IPS-18c (cell line): ENCODE results near the gene PLSCR5.

Experiments used
- H3K4me3 ChIP-seq: 2 replicates; pipeline ENCODE4 v1.7.0; 2013; ENCODE audit warnings: low read depth, mild to moderate bottlenecking, low read length, moderate library complexity; ENCODE audit not compliant: insufficient read depth
- H3K9me3 ChIP-seq: one replicate; pipeline ENCODE4 v1.6.1; 2013; ENCODE audit warnings: mild to moderate bottlenecking, low read length, moderate library complexity; ENCODE audit not compliant: control insufficient read depth, insufficient read depth

The PLSCR5 gene

DNA sequence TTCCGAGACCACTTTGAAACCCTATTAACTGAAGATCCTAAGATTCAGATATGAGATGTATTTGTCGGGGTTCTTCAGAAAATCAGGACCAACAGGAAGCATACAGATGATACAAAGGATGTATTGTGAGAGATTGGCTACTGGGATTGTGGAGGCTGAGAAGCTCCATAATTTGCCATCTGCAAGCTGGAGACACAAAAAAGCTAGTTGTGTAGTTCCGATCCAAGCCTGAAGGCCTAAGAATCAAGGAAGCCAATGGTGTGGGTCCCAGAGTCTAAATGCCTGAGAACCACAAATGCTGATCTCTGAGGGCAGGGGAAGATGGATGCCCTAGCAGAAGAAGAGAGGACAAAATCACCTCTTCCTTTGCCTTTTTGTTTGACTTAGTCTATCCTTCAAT is 49.8 kb downstream of the PLSCR5 start:
- Histone ChIP-seq H3K9me3 (no peaks in the 10 kb centered on the region), H3K4me3 (no peak overlapping the region)

DNA sequence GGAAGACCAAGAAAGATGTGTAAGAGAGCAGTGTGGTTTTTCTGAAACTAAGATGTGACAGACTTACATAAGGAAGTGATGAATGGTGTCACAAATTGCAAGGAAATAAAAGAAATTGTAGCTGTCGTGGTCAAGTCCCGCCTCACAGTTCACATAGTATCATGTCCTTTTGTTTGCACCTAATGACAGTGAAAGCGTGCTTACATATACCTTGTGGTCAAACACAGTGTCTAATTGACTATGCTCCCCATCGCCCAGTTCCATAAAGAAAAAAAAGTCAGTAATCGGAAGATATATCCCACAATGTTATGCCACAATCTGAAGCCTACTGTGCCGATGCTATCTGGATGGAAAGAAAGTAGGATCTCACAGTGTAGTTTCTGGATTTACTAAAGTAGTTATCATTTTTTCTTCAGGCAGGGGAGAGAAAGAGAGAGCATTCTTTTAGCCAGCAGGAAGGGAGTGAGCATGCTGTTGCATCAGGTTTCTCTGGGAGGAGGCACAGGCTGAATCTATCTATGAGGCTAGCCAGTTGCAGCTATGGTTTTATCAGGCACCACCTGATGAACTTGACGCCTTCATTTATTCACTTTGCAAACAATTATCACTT is 50.9 kb downstream of the PLSCR5 start:
- Histone ChIP-seq H3K9me3 (no peaks in the 10 kb centered on the region), H3K4me3 (no peak overlapping the region)

DNA sequence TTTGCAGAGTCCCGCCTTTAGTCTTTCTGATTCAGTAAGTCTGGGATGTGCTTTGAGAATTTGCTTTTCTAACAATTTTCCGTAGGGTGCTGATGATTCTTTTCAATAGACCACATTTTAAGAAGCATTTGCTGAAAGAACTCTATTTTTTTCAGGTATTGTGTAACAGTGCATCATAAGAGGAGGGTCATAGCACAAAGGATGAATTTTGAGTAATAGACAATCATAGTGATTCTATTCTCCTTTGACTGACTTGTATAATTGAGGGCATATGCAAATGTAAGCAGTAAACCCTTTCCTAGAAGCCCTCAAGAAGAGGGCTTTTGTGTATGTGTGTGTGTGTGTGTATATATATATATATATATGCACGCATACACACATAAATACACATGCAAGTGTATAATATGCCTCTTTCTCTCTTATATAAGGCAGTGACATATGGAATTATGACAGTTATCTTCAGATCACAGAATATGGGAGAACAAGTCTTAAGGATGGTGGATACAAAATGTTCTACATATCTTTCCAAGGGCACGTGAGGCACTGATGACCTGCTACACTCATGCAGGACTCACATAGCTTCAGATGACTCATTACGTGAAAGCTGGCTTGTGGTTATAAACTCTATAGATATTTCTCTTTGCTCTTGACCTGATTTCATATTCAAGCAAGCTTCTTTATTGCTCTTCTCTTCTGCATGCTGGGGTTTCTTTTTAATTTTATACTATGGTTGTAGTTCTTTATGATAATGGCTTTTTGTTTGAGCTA is 54.2 kb downstream of the PLSCR5 start:
- H3K4me3 ChIP-seq = no peak overlapping the region
- H3K9me3 ChIP-seq = no peaks in the 10 kb centered on the region

DNA sequence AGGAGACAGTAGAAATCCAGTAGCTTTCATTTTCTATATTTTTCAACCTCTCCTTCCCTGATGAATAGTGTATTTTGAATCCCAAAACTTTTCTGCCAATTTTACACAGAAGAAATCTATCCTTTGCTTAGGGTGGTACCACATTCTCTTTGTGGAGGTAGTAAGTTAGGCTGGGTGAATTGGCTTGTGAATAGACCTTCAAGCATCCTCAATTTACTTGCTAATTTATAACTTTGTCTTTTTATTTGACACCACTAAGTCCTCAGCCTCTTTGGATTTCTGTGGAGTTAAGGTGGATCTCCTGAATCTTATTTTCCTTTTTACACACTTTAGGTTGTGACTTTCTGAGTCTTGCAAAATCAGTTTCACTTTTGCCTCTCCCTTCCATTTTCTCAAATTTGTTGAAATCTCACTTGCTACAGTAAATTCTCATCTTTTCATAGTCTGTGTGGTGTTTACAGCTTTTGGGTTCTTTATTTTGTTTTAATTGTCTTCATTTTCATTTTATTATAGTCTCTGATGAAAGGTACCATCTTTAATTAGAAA is 55.0 kb downstream of the PLSCR5 start:
- no peaks in the 10 kb centered on the region for H3K9me3 ChIP-seq
- no peak overlapping the region for H3K4me3 ChIP-seq

DNA sequence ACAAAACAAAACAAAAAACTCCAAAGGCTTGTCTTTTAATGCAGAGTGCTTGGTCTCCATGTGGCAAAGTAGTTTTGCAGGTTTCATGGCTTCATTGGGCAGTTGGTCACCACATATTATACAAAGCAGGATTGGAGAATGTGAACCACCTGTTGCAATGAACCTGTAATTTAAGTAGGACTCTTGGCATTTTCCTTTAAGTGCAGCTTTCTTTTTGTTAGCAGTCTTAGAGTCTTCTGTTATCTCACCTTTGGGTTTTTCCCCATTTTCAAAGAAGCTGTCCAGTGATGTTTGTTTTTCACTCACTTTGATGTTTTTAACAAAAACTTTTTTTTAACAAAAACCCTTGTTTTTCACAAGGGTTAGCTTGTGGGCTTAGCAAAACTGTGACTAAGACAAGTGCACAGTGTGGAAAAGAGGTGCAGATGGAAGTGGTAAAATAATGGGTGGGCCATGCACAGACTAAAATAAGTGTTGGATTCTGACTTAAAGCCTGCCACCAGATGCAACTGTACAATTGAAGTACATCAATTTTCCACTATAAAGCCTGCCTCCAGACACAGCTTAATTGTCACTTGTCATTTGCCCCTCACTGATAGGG is 57.8 kb downstream of the PLSCR5 start:
- Histone ChIP-seq H3K4me3 (no peak overlapping the region), H3K9me3 (no peaks in the 10 kb centered on the region)

DNA sequence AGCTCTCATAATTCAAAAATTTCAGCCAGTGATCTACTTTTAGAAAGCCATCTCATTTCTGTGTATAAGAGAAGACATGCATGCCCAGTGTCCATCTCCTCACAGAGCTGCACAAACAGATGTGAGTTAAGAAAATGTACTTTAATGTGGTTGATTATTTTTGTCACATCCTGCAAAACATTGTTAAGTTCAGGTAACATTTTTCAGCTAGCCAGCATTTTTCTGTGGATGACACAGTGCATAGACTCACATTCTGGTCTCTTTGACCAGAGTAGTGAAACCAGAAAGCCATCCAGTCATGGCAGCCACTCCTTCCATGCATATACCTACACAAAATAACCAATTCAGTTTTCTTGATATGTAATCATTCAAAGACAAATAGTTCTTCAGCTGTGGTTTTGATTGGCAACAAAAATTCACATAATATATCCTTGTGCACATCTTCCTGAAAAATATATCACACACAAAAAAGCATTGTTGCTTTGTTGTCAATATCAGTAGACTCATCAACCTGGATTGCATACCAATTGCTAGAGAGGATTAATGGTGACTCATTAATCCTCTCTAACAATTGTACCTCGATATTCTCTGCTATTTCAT is 58.7 kb downstream of the PLSCR5 start:
- Histone ChIP-seq H3K4me3 (no peak overlapping the region), H3K9me3 (no peaks in the 10 kb centered on the region)

DNA sequence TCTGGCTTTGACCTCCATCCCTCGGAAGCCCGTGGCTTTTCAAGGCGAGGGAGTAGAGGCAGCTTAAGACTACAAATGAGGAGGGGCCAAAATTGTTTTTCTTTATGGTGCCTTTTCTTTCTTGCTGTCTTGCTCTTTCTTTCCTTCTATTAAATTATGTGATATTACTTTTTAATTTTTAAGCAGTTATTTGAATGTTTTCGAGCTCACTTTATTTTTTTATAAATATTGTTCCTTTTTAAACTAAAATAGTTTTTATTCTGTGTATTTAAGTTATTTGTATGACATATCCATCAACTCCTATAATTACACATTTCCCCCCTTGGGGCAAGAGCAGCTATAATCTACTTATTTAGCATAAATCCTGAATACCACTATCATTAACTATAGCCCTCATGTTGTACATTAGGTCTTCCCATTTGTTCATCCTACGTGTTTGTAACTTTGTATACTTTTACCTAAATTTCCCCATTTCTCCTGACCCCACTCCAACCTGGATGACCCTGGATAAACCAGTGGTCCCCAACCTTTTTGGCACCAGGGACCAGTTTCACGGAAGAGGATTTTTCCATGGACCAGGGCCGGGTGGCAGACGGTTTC is 60.1 kb downstream of the PLSCR5 start:
- peak overlapping the region; percentile 80; the same call in 1 of the 2 replicates for H3K4me3 ChIP-seq
- H3K9me3 ChIP-seq = no peaks in the 10 kb centered on the region

DNA sequence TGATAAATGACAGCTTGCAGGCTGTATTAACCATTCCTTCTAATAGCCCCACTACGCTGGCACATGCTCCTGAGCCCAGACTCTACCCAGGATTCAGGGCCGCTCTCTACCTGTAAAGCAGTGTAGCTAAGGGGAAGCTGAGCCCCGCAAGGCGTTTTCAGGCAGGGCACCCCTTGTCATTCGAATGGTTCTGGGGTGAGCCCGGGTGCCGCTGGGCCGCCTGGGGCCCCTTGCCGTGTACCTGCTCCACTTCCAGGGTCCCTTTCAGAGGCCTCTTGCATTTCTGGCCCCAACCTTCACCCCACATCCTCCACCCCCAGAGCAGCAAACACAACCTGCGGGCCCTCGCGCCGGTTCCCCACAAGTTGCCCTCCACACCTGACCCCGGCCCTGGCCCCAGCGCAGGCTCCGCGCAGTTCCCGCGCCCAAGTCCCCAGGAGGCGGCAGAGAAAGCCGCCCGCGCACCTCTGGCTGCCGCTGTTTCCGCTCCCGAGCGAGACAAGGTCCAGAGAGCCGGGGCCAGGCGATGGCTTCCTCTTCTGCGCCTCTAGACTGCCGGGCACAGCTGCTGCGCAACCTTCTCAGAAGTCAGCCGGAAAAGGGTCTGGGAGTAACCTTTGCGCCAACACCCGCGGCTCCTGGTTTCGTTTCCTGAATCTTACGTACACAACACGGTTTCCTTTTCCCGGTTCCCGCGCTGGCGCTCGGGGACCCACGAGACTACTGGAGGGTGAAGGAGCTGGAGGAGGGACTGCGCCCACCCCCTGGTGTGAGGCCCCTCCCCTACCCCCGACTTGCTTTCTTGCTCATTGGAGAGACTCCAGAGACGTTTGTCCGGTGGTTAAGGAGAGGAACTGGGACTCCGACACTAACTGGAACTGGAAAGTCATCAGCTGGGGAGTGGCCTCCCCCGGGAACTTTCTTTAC is 60.9 kb downstream of the PLSCR5 start, which contains the start of gene PLSCR1:
Gene PLSCR1 (minus strand): TSS at position 606 of the 927 bp plus-strand sequence. CDS start 8,055 bp downstream, outside the sequence.
- H3K9me3 ChIP-seq = no peaks in the 10 kb centered on the region
- peak within 1 kb of the TSS; percentile 80 for H3K4me3 ChIP-seq

DNA sequence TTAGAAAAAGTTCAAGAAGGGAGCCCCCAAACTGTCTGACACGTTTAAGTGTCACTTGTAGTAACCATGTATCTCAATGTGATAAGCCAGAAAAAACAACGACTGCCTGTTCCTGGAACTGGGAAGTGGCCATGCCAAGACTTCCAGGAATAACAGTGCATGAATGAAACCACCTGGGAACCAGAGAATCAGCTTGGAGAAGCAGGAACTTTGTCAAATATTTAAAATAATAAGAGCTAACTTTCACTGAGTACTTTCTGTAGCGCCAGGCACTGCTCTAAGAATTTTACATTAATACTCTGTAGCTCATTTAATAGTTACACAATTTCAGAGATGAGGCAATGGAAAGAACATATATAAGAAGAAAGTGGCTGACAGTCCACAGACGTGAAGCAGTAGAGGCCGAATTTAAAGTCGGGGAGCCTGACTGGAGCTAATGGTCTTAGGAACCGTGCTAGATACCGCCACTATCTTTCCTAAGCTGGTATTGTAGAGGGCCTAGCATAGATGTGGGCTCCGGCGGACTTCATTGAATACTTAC is 61.6 kb downstream of the PLSCR5 start:
- H3K9me3 ChIP-seq = no peaks in the 10 kb centered on the region
- H3K4me3 ChIP-seq = peak overlapping the region; percentile 80

DNA sequence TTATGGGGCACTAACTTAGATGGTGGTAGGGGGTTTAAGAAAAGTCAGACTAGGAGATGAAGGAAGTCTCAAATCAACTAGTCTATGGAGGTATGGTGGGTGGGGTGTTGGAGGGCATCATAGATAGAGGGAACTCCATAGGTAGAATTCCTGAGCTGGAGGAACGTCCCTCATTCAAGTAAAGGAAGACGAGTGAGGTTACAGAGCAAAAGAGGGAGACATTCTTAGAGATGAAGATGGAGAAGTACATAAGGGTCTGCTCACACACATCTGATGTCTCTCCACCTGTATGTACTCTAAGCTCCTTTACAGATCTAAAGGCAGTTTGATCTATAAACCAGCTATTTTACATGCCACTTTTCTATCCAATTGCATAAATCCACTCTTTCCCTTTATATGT is 62.2 kb downstream of the PLSCR5 start:
- Histone ChIP-seq H3K9me3 (no peaks in the 10 kb centered on the region), H3K4me3 (peak overlapping the region; percentile 80)

DNA sequence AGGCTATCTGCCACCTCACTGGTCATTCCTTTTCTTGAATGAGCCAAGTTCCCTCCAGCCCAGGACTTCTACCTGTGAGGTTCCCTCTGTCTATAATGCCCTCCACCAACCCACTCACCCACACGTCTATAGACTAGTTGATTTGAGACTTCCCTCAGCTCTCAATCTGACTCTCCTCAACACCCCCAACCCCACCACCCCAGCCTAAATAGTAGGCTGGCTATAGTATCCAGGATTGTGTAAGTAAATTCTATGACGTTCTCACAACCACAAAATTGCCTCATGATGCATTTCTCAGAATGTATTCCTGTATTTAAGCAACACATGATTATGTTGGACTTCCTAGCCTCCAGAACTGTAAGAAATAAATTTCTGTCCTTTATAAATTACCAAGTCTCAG is 63.0 kb downstream of the PLSCR5 start:
- H3K4me3 ChIP-seq = no peak overlapping the region

DNA sequence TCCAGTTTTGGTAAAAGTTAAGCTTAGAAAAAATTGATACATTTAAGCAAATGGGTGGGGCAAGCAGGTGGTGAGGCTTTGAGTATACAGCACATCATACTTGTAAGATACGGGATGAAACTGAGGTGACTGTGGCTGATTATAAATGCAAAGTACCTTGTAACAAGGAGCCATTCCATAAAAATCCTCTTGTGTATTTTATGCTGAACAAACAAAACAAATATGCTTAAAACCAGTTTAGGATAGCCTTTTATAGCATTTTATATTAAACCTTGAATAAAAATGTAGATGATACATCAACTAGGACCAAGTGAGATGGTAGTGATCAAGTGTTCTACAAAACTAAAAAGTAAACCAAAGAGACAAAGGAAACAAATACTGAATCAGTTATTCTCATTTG is 64.2 kb downstream of the PLSCR5 start:
- Histone ChIP-seq H3K9me3 (no peaks in the 10 kb centered on the region), H3K4me3 (no peak overlapping the region)

More for the DNA sequence above, 63.0 kb downstream of the PLSCR5 start:
- no peaks in the 10 kb centered on the region for H3K9me3 ChIP-seq

DNA sequence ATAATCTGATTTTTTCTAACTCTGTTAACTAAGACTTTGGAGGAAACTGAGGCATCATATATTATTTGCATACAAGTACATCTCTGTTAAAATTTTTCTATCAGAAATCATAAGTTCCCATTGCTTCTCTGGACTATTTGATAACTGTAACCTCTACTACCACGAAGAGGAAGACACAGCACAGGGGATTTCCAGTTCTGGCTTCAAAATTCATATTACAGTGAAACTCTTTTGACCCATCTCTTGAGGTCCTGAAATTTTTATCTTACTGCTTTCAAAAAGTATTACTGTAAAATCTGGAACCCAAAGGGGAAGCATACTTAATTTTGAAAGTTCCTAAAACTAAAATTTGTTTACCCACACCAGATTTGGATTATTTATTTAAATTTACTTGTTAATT is 64.9 kb downstream of the PLSCR5 start:
- Histone ChIP-seq H3K9me3 (no peaks in the 10 kb centered on the region), H3K4me3 (no peak overlapping the region)

DNA sequence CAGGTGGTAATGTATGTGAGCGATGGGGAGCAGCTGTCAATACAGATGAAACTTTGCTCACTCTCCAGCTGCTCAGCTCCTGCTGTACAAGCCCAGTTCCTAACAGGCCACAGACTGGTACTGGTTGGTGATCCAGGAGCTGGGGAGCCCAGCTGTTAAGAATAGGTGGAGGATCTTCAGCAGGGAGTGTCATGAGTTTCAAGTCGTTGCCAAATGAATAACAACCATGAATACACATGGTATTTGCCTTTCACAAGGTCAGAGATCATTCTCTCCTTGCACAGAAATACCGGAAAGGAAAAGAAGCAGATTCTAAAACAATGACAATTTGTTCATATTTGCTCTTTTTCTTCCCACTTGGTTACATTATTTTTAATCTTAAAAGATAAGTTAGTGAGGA is 65.8 kb downstream of the PLSCR5 start:
- H3K4me3 ChIP-seq = no peak overlapping the region
- H3K9me3 ChIP-seq = no peaks in the 10 kb centered on the region

DNA sequence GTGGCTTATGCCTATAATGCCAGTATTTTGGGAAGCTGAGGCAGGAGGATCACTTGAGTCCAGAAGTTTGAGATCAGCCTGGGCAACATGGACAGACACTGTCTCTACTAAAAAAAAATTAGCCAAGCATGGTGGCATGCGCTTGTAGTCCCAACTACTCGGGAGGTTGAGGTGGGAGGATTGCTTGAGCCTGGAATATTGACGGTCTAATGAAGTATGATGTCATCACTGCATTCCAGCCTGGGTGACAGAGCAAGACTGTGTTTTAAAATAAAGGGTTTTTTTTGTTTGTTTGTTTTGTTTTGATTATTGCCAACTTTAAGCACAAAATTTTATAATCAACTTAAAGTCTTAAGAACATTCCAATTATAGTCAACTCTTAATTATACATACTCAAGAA is 67.5 kb downstream of the PLSCR5 start:
- Histone ChIP-seq H3K4me3 (no peak overlapping the region), H3K9me3 (no peaks in the 10 kb centered on the region)

DNA sequence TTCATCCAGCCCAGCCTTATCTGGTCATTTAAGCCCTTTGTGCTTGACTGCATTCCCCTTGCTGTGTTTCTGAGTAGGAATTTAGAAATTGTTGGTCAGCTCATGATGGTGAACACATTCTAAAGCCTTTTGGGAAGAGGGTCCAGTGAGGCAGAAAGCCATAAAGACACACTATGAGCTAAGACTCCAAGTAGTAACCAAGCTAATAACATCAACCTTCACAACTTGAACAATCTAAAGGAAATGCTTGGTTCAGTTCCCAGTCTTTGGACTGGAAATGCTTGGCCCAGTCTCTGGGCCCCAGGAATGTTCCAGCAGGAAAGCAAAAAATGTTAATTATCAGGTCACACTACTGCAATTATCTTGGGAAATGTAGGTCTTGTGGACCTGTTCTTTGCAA is 68.5 kb downstream of the PLSCR5 start:
- Histone ChIP-seq H3K4me3 (no peak overlapping the region), H3K9me3 (no peaks in the 10 kb centered on the region)
